SK-N-SH (cell line): ENCODE data around the gene AFAP1L2. TPM values are rescaled to one million over a fixed set of nuclear protein-coding genes. Genes with fewer than 3 reads are reported as not detected.

Experiments used
- CTCF ChIA-PET: fragments of 300-600, 350-600 bp; formaldehyde crosslinking; extraction: SDS; loops from one replicate; lab custom pipeline; 2021; lab: Yijun Ruan, JAX
- POLR2A ChIA-PET: fragments of 350-600 bp; sonication (Branson Sonifier 250); formaldehyde crosslinking; extraction: SDS; loops from one replicate; lab custom pipeline; 2020; ENCODE audit warnings: antibody characterized with exemption, inconsistent platforms; lab: Yijun Ruan, JAX
- DNase-seq: peaks from one replicate; pipeline ENCODE4 v3.0.0; 2012
- H2AFZ ChIP-seq: fragments of 200-600 bp; sonication (generic); 2 replicates; pipeline ENCODE4 v1.8.1; 2016; ENCODE audit warnings: antibody characterized with exemption, mild to moderate bottlenecking, low read depth
- H3F3A ChIP-seq: fragments of 200-600 bp; sonication (generic); replicated peaks from 2 replicates; pipeline ENCODE3; 2016; ENCODE audit warnings: antibody characterized with exemption, mild to moderate bottlenecking; ENCODE audit not compliant: insufficient read depth
- H3K27ac ChIP-seq, 2 experiments: fragments of 200-500 bp in 1 of 2; fragments of 200-600 bp in 1 of 2; sonication (Bioruptor generic) in 1 of 2; sonication (generic), shearing (Covaris generic) in 1 of 2; 2 replicates each; pipeline versions ENCODE4 v1.5.1 to v1.6.1; 2014 to 2016; ENCODE audit warnings: low read depth in 2 of 2, inconsistent platforms in 1 of 2, low read length in 1 of 2, mild to moderate bottlenecking in 1 of 2, mixed read lengths in 1 of 2
- H3K27me3 ChIP-seq: fragments of 200-600 bp; sonication (generic), shearing (Covaris generic); 2 replicates; pipeline ENCODE4 v1.6.1; 2016; ENCODE audit warnings: mixed run types; ENCODE audit not compliant: insufficient read depth
- H3K36me3 ChIP-seq, 2 experiments: fragments of 200-500 bp in 1 of 2; fragments of 200-600 bp in 1 of 2; sonication (Bioruptor generic) in 1 of 2; sonication (generic) in 1 of 2; replicated peaks in 1 of 2; 2 replicates each; pipeline versions ENCODE3 to v1.5.1; 2014 to 2016; ENCODE audit warnings: low read length in 1 of 2, mild to moderate bottlenecking in 1 of 2; ENCODE audit not compliant: insufficient read depth in 2 of 2, control insufficient read depth in 1 of 2
- H3K4me1 ChIP-seq, 2 experiments: fragments of 200-500 bp in 1 of 2; fragments of 200-600 bp in 1 of 2; sonication (Bioruptor generic) in 1 of 2; sonication (generic), shearing (Covaris generic) in 1 of 2; 2 replicates each; pipeline versions ENCODE4 v1.5.1 to v1.6.1; 2014 to 2016; ENCODE audit warnings: low read depth in 1 of 2, low read length in 1 of 2, mixed run types in 1 of 2; ENCODE audit not compliant: insufficient read depth in 2 of 2, control insufficient read depth in 1 of 2
- H3K4me2 ChIP-seq: fragments of 200-600 bp; sonication (generic), shearing (Covaris generic); 2 replicates; pipeline ENCODE4 v1.6.1; 2017; ENCODE audit warnings: mixed run types
- H3K4me3 ChIP-seq, 2 experiments: fragments of 200-500 bp in 1 of 2; fragments of 200-600 bp in 1 of 2; sonication (Bioruptor generic) in 1 of 2; sonication (generic), shearing (Covaris generic) in 1 of 2; 2 replicates each; pipeline versions ENCODE4 v1.5.1 to v1.8.1; 2014 to 2016; ENCODE audit warnings: low read depth in 2 of 2, inconsistent platforms in 1 of 2, low read length in 1 of 2, mild to moderate bottlenecking in 1 of 2, mixed read lengths in 1 of 2, moderate library complexity in 1 of 2
- H3K79me2 ChIP-seq: fragments of 200-600 bp; sonication (generic); 2 replicates; pipeline ENCODE4 v1.8.1; 2017; ENCODE audit warnings: mild to moderate bottlenecking; ENCODE audit not compliant: insufficient read depth
- H3K9ac ChIP-seq: fragments of 200-600 bp; sonication (generic); 2 replicates; pipeline ENCODE4 v1.6.1; 2017; ENCODE audit warnings: mixed run types
- H3K9me2 ChIP-seq: fragments of 200-600 bp; sonication (generic); 2 replicates; pipeline ENCODE4 v1.6.1; 2017; ENCODE audit warnings: mixed run types
- H3K9me3 ChIP-seq: fragments of 200-600 bp; sonication (generic); 2 replicates; pipeline ENCODE4 v1.6.1; 2017; ENCODE audit warnings: mixed run types, mild to moderate bottlenecking, moderate library complexity
- H4K20me1 ChIP-seq: fragments of 200-600 bp; sonication (generic); 2 replicates; pipeline ENCODE4 v1.6.1; 2017; ENCODE audit warnings: mild to moderate bottlenecking, mixed run types; ENCODE audit not compliant: insufficient read depth
- CHD2 ChIP-seq: fragments of 150-350 bp; IDR thresholded peaks from 2 replicates; pipeline ENCODE4 v1.6.1; 2018; ENCODE audit warnings: low read length; ENCODE audit not compliant: partially characterized antibody
- EP300 ChIP-seq, 2 experiments: IDR thresholded peaks; 2 replicates each; pipeline versions ENCODE4 v1.4.0 to v1.6.1; 2012; ENCODE audit warnings: borderline replicate concordance in 1 of 2, low read depth in 1 of 2, low read length in 1 of 2
- FOXJ3 ChIP-seq: sonication (generic); formaldehyde crosslinking; IDR thresholded peaks from 2 replicates; pipeline ENCODE4 v1.5.1; 2020; ENCODE audit warnings: mild to moderate bottlenecking, missing genetic modification reagents
- FOXM1 ChIP-seq: IDR thresholded peaks from 2 replicates; pipeline ENCODE4 v1.4.0; 2012; ENCODE audit warnings: low read depth, mild to moderate bottlenecking
- GATA2 ChIP-seq: sonication (generic); formaldehyde crosslinking; IDR thresholded peaks from 2 replicates; pipeline ENCODE4 v1.5.0; 2020; ENCODE audit warnings: mild to moderate bottlenecking, missing genetic modification reagents
- IRF3 ChIP-seq: fragments of 150-350 bp; IDR thresholded peaks from 2 replicates; pipeline ENCODE4 v1.6.1; 2016; ENCODE audit warnings: mild to moderate bottlenecking, low read depth, low read length
- MXI1 ChIP-seq: IDR thresholded peaks from 2 replicates; pipeline ENCODE4 v1.6.1; 2012; ENCODE audit warnings: mild to moderate bottlenecking, low read depth, low read length, improper control_type of control experiment
- NFIC ChIP-seq: IDR thresholded peaks from 2 replicates; pipeline ENCODE4 v1.4.0; 2012; ENCODE audit warnings: borderline replicate concordance
- NRF1 ChIP-seq: IDR thresholded peaks from 2 replicates; pipeline ENCODE4 v1.6.1; 2012; ENCODE audit warnings: low read depth, mild to moderate bottlenecking, low read length
- POLR2AphosphoS5 ChIP-seq: IDR thresholded peaks from 2 replicates; pipeline ENCODE4 v1.6.1; 2012; ENCODE audit warnings: low read depth, low read length
- RAD21 ChIP-seq: IDR thresholded peaks from 2 replicates; pipeline ENCODE4 v1.6.1; 2012; ENCODE audit warnings: mild to moderate bottlenecking, low read length
- RCOR1 ChIP-seq: fragments of 150-350 bp; IDR thresholded peaks from 2 replicates; pipeline ENCODE4 v1.6.1; 2017; ENCODE audit warnings: antibody characterized with exemption, low read length
- REST ChIP-seq: IDR thresholded peaks from 2 replicates; pipeline ENCODE4 v1.6.1; 2012; ENCODE audit warnings: mild to moderate bottlenecking, low read depth, low read length, moderate library complexity
- TAF1 ChIP-seq: IDR thresholded peaks from 2 replicates; pipeline ENCODE4 v1.6.1; 2012; ENCODE audit warnings: low read depth, mild to moderate bottlenecking, low read length, moderate library complexity, borderline replicate concordance
- TCF12 ChIP-seq: IDR thresholded peaks from 2 replicates; pipeline ENCODE4 v1.4.0; 2012
- TEAD4 ChIP-seq: IDR thresholded peaks from 2 replicates; pipeline ENCODE4 v1.4.0; 2012; ENCODE audit warnings: mild to moderate bottlenecking, borderline replicate concordance; ENCODE audit not compliant: insufficient read depth
- YY1 ChIP-seq: IDR thresholded peaks from 2 replicates; pipeline ENCODE4 v1.4.0; 2012; ENCODE audit warnings: low read depth, mild to moderate bottlenecking
- ZBTB33 ChIP-seq: IDR thresholded peaks from 2 replicates; pipeline ENCODE4 v1.4.0; 2012; ENCODE audit warnings: low read depth, borderline replicate concordance
- WGBS: methylation state at CpG from one replicate; pipeline ENCODE4 v1.1.6; 2017; ENCODE audit warnings: low lambda C conversion rate; 5-methylcytosine and 5-hydroxymethylcytosine counted together
- polyA plus RNA-seq, 3 experiments: library from polyadenylated mRNA; depleted of rRNA; stranded (reverse); fragments of >200 nt; gene quantifications; 2 replicates each; pipeline ENCODE4 v1.2.3, GENCODE V29; 2012

AFAP1L2 gene
- polyA plus RNA-seq, 1 of the 3 experiments (the other 2 are of a cell fraction): 0.54 TPM

- Histone ChIP-seq H3K9me2 (no peaks in the 10 kb centered on the region), H4K20me1 (no peaks in the 10 kb centered on the region), H3F3A (no peaks in the 10 kb centered on the region), H3K27ac (no peak overlapping the region), H3K9me3 (no peaks in the 10 kb centered on the region), H3K9ac (no peak overlapping the region), H3K4me3 (no peak overlapping the region), H3K4me1 (peaks cover 0 to 12% of the 10 kb centered on the region in 2 experiments; a peak in 1 of 4 replicates), H3K27me3 (no peaks in the 10 kb centered on the region; the same call in 1 of the 2 replicates), H2AFZ (no peak overlapping the region), H3K79me2 (no peaks in the 10 kb centered on the region), H3K4me2 (no peak overlapping the region), H3K36me3 (no peaks in the 10 kb centered on the region)
- TF ChIP-seq NFIC (no peak), RAD21 (no peak), RCOR1 (peak; percentile 93), TCF12 (peak; percentile 16; the same call in 1 of the 2 replicates), GATA2 (peak; percentile 85), CHD2 (peak; percentile 43), EP300 (IDR thresholded peaks at IDR 0.05; ENCODE audit: borderline replicate concordance in 1 of 2, low read depth in 1 of 2, low read length in 1 of 2) (peak in 1 of 2 experiments; percentile 78; a peak in 2 of 4 replicates), MXI1 (peak; percentile 33; the same call in 1 of the 2 replicates), YY1 (no peak)
- 72% methylated on average over 5 of the region's 5 CpGs for WGBS
- DNase-seq: peak; percentile 70
- ChIA-PET POLR2A (no interaction called here), CTCF (interaction anchor here (0.6 to 3.3 kb wide), 3 partner anchors 17 to 51 kb away, joined by 3 to 17 read pairs (median 3); no protein-coding TSS in a partner anchor)
Measured at GRCh38 chr10:114322344-114322743, 82.0 kb downstream of the AFAP1L2 start.

- no peak overlapping the region for H3K4me2 ChIP-seq
- peaks cover 0 to 12% of the 10 kb centered on the region in 2 experiments; a peak in 1 of 4 replicates for H3K4me1 ChIP-seq
- CTCF ChIA-PET: interaction anchor here (1.0 to 3.3 kb wide), 3 partner anchors 17 to 138 kb away, joined by 3 to 17 read pairs (median 3); no protein-coding TSS in a partner anchor
- H3F3A ChIP-seq: no peaks in the 10 kb centered on the region
- H4K20me1 ChIP-seq: no peaks in the 10 kb centered on the region
- no peaks in the 10 kb centered on the region for H3K79me2 ChIP-seq
- H2AFZ ChIP-seq: no peak overlapping the region
- TF ChIP-seq FOXJ3 (CRISPR knock-in tag) (no peak), TEAD4 (no peak), IRF3 (no peak), REST (no peak), POLR2AphosphoS5 (no peak), FOXM1 (no peak), TAF1 (no peak), NRF1 (no peak), CHD2 (no peak), ZBTB33 (no peak), RAD21 (no peak)
- no peak overlapping the region for H3K4me3 ChIP-seq
- H3K9ac ChIP-seq: no peak overlapping the region
- H3K36me3 ChIP-seq: no peaks in the 10 kb centered on the region
- POLR2A ChIA-PET: no interaction called here
- H3K27me3 ChIP-seq: no peaks in the 10 kb centered on the region; the same call in 1 of the 2 replicates
- H3K9me3 ChIP-seq: no peaks in the 10 kb centered on the region
- H3K27ac ChIP-seq: no peak overlapping the region
- WGBS: 60% methylated on average over 20 of the region's 23 CpGs
- DNase-seq: no peak
- H3K9me2 ChIP-seq: no peaks in the 10 kb centered on the region
Measured at GRCh38 chr10:114320249-114321116, 83.8 kb downstream of the AFAP1L2 start.
